C4-2B (cell line): ENCODE measurements around the gene METRN.

ENCODE experiments used
- ZFX ChIP-seq: fragments of 450-650 bp; IDR thresholded peaks from 2 replicates; pipeline ENCODE4 v1.6.1; 2017
- TF ChIP-seq, protein P1 (sequence below): fragments of 450-650 bp; conservative IDR thresholded peaks from 2 replicates; pipeline ENCODE4 v1.5.1; 2017; ENCODE audit warnings: mild to moderate bottlenecking

DNA sequence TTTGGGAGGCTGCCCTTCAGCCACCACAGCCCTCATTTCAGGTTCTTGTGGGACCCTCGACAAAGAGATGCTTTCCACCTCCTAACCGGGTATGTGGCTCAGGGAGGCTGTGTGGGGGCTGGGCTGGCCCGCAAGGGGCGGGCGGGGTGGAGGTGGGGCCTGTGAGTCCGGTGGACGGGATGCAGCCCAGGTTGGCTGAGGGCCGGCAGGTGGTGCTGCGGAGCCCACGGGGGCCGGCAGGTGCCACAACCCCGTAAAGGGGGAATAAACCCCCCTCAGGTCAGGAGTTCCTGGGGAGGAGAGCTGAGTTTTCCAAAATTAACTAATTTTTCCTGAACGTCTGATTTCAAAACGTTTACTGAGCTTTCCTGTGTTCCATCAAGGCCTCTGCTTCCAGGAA is 30.8 kb downstream of the METRN start:
- TF ChIP-seq ZFX: no peak
- TF ChIP-seq, protein P1, sequence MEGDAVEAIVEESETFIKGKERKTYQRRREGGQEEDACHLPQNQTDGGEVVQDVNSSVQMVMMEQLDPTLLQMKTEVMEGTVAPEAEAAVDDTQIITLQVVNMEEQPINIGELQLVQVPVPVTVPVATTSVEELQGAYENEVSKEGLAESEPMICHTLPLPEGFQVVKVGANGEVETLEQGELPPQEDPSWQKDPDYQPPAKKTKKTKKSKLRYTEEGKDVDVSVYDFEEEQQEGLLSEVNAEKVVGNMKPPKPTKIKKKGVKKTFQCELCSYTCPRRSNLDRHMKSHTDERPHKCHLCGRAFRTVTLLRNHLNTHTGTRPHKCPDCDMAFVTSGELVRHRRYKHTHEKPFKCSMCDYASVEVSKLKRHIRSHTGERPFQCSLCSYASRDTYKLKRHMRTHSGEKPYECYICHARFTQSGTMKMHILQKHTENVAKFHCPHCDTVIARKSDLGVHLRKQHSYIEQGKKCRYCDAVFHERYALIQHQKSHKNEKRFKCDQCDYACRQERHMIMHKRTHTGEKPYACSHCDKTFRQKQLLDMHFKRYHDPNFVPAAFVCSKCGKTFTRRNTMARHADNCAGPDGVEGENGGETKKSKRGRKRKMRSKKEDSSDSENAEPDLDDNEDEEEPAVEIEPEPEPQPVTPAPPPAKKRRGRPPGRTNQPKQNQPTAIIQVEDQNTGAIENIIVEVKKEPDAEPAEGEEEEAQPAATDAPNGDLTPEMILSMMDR: no peak
